Hepatocyte (in vitro differentiated cells): ENCODE data around the gene DOK6.

Experiments used
- EZH2 ChIP-seq: fragments of 200-600 bp; sonication (generic); IDR thresholded peaks from 2 replicates; pipeline ENCODE4 v1.6.1; 2016; ENCODE audit warnings: antibody characterized with exemption, mild to moderate bottlenecking, borderline replicate concordance
- TF ChIP-seq, protein P1 (sequence below): fragments of 200-600 bp; sonication (generic); IDR thresholded peaks from 2 replicates; pipeline ENCODE4 v1.5.1; 2016; ENCODE audit warnings: antibody characterized with exemption, mild to moderate bottlenecking; ENCODE audit not compliant: poor library complexity

DNA sequence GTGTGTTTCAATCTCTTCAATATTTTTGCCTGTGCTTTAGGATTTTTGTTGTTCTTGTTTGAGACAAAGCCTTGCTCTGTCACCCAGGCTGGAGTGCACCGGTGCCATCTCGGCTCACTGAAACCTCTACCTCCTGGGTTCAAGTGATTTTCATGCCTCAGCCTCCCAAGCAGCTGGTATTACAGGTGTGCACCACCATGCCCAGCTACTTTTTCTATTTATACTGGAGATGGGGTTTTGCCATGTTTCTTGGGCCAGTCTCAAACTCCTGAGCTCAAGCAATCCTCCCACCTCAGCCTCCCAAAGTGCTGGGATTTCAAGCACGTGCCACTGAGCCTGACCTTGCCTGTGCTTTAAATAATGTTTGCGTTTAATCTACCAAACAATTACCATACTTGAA is 43.1 kb upstream of the DOK6 start:
- TF ChIP-seq, protein P1, sequence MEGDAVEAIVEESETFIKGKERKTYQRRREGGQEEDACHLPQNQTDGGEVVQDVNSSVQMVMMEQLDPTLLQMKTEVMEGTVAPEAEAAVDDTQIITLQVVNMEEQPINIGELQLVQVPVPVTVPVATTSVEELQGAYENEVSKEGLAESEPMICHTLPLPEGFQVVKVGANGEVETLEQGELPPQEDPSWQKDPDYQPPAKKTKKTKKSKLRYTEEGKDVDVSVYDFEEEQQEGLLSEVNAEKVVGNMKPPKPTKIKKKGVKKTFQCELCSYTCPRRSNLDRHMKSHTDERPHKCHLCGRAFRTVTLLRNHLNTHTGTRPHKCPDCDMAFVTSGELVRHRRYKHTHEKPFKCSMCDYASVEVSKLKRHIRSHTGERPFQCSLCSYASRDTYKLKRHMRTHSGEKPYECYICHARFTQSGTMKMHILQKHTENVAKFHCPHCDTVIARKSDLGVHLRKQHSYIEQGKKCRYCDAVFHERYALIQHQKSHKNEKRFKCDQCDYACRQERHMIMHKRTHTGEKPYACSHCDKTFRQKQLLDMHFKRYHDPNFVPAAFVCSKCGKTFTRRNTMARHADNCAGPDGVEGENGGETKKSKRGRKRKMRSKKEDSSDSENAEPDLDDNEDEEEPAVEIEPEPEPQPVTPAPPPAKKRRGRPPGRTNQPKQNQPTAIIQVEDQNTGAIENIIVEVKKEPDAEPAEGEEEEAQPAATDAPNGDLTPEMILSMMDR: no peak
- no peak for TF ChIP-seq EZH2
